ENCODE data around the gene PLEKHJ1.

The PLEKHJ1 gene

GRCh38 chr19:2269244-2270156 lies 33.4 kb upstream of the PLEKHJ1 start:
- peak; percentile 98 for DNase-seq

- DNase-seq, result no peak
These were observed 32.7 kb upstream of the PLEKHJ1 start for GRCh38 chr19:2268861-2269243.

- no peak for DNase-seq
These were observed 32.3 kb upstream of the PLEKHJ1 start for GRCh38 chr19:2268480-2268830.

GRCh38 chr19:2266183-2266993 lies 30.3 kb upstream of the PLEKHJ1 start:
- peak; percentile 92 to 97 (median 96) for DNase-seq

- DNase-seq, result peak; percentile 53 to 81 (median 60)
These were observed 25.5 kb upstream of the PLEKHJ1 start for GRCh38 chr19:2261438-2262172.

GRCh38 chr19:2260341-2260805 lies 24.2 kb upstream of the PLEKHJ1 start:
- no peak for DNase-seq

GRCh38 chr19:2259336-2259735 lies 23.2 kb upstream of the PLEKHJ1 start:
- no peak for DNase-seq

- no peak for DNase-seq
These were observed 20.0 kb upstream of the PLEKHJ1 start, which contains the start of gene JSRP1 for GRCh38 chr19:2255982-2256685. Gene JSRP1, minus strand, starts transcription at chr19:2256417. Its CDS starts 1,103 bp downstream, at chr19:2255314.

GRCh38 chr19:2255112-2255845 lies 19.1 kb upstream of the PLEKHJ1 start:
- DNase-seq, result no peak

GRCh38 chr19:2254064-2254872 lies 18.1 kb upstream of the PLEKHJ1 start:
- DNase-seq, result peak in 1 of 4 experiments; percentile 52

- peak in 1 of 4 experiments; percentile 60 for DNase-seq
These were observed 17.3 kb upstream of the PLEKHJ1 start for GRCh38 chr19:2253106-2254063.

GRCh38 chr19:2252797-2253105 lies 16.6 kb upstream of the PLEKHJ1 start:
- no peak for DNase-seq

GRCh38 chr19:2252055-2252796 lies 16.1 kb upstream of the PLEKHJ1 start:
- DNase-seq, result peak in 1 of 4 experiments; percentile 39

- peak in 1 of 4 experiments; percentile 53 for DNase-seq
These were observed 15.3 kb upstream of the PLEKHJ1 start for GRCh38 chr19:2251106-2252054.

GRCh38 chr19:2250766-2251105 lies 14.6 kb upstream of the PLEKHJ1 start:
- DNase-seq, result no peak

- DNase-seq, result no peak
These were observed 14.0 kb upstream of the PLEKHJ1 start for GRCh38 chr19:2249880-2250765.
